Fibroblast of the aortic adventitia (primary cell): ENCODE measurements around the gene MAP4. TPM values are rescaled to one million over a fixed set of nuclear protein-coding genes. Genes with fewer than 3 reads are reported as not detected.
"Not testable (repeated sequence)": the region's sequence is repeated elsewhere in the genome, so short reads cannot be mapped to it uniquely, and the experiment has no call there.

ENCODE experiments used
- DNase-seq: peaks from one replicate; pipeline ENCODE4 v3.0.0-alpha.2; 2010; ENCODE audit warnings: low read depth
- H3K4me3 ChIP-seq: 2 replicates; pipeline ENCODE4 v1.5.1; 2011; ENCODE audit warnings: low read depth, mild to moderate bottlenecking, control low read depth, low read length, moderate library complexity
- CTCF ChIP-seq: IDR thresholded peaks from 2 replicates; pipeline ENCODE4 v1.5.1; 2011; ENCODE audit warnings: mild to moderate bottlenecking, low read length, control low read depth, inconsistent platforms; ENCODE audit not compliant: insufficient read depth
- total RNA-seq: library from RNA; depleted of rRNA; stranded (reverse); fragments of >200 nt; gene quantifications from 2 replicates; pipeline ENCODE4 v1.2.3, GENCODE V29; 2012; ENCODE audit warnings: low replicate concordance

MAP4 gene
- total RNA-seq, 1 donor: 157 TPM

DNA sequence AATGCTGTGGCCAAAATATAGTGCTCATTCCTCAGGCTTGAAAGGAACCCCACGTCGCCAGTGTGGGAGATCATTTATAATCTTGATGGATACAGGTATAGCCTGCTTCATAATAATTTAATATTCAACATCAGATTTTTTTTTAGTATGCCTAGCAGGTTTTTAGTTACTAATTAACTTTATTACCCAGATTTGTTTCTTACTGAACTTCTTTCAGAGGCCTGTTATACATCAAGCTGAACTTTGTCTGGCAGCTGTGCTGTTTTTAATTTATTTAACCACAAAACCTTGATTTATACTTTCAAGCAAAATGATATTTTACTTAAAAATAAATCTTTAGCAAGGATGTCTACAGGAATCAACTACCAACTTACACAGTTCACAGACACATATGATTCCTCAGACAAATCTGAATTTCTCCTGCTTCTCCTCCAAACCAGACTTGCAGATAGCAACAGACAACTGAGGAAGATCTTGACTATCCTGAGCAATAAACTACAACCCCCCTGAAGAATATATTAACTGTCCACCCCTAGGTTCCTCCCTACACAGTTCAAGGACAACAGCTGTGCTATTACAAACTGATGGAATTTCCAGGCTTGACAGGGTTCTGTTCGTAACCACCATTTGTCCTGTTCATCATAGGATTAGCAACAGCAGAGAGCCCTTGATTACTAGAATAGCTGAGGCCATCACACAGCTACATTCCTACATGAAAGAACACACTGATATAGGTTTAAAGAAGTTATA, 610 bp downstream of the MAP4 start:
- TF ChIP-seq CTCF: no peak
- peak; percentile 38 for DNase-seq

GRCh38 chr3:48014358-48014757, 1.9 kb downstream of the MAP4 start:
- DNase-seq: no peak
- TF ChIP-seq CTCF: no peak
- no peak overlapping the region for H3K4me3 ChIP-seq

More for the DNA sequence above, 610 bp downstream of the MAP4 start:
- no peak overlapping the region for H3K4me3 ChIP-seq

- peak overlapping the region; percentile 3 for H3K4me3 ChIP-seq
- TF ChIP-seq CTCF: no peak
- DNase-seq: peak; percentile 93
Measured at GRCh38 chr3:48013288-48013980, 2.8 kb downstream of the MAP4 start.

DNA sequence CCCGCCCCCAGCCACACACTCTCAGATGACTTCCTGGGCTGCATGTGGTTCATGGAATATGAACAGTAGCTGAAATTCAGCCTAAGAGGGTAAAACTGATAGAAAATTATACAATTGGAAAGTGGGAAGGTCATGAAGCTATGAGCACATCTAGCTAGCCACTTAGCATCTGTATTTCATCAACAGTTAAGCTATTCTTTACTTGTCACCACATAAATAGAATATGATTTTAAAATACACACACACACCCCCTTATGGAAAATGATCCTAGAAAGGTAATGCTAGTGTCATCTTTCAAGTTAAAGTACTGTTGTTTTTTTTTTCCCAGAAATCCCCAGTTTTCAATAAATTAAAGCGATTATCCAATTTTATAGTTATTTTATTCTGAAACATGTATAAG, 3.6 kb downstream of the MAP4 start:
- no peak for TF ChIP-seq CTCF
- no peak for DNase-seq

DNA sequence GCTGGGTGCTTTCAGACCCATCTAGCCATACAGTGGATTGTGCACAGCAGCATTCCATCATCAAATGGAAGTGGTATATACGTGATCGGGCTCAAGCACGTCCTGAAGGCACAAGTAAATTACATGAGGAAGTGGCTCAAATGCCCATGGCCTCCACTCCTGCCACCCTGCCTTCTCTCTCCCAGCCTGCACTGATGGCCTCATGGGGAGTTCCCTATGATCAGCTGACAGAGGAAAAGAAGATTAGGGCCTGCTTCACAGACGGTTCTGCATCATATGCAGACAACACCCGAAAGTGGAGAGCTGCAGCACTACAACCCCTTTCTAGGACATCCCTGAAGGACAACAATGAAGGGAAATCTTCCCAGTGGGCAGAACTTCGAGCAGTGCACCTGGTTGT, 8.2 kb downstream of the MAP4 start:
- DNase-seq, H3K4me3 ChIP-seq: not testable (repeated sequence)

More for the DNA sequence above, 3.6 kb downstream of the MAP4 start:
- H3K4me3 ChIP-seq: no peak overlapping the region

DNA sequence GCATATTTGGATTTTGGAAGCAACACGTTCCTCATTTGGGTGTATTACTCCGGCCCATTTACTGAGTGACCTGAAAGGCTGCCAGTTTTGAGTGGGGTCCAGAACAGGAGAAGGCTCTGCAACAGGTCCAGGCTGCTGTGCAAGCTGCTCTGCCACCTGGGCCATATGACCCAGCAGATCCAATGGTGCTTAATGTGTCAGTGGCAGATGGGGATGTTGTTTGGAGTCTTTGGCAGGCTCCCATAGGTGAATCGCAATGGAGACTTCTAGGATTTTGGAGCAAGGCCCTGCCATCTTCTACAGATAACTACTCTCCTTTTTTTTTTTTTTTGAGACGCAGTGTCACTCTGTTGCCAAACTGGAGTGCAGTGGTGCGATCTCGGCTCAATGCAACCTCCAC, 8.9 kb downstream of the MAP4 start:
- DNase-seq, H3K4me3 ChIP-seq: not testable (repeated sequence)

- not testable (repeated sequence) for H3K4me3 ChIP-seq, DNase-seq
Measured at GRCh38 chr3:48006794-48007193, 9.4 kb downstream of the MAP4 start.

- DNase-seq: no peak
- no peak overlapping the region for H3K4me3 ChIP-seq
- TF ChIP-seq CTCF: no peak
Measured at GRCh38 chr3:48004694-48005093, 11.5 kb downstream of the MAP4 start.
